H1 (cell line): ENCODE data around the gene SELENOO. TPM values are rescaled to one million over a fixed set of nuclear protein-coding genes. Genes with fewer than 3 reads are reported as not detected.

ENCODE experiments used
- CREB1 ChIP-seq: IDR thresholded peaks from 2 replicates; pipeline ENCODE4 v1.6.1; 2012; ENCODE audit warnings: inconsistent platforms
- EZH2 ChIP-seq: fragments of 200-600 bp; sonication (generic); IDR thresholded peaks from 2 replicates; pipeline ENCODE4 v1.7.1; 2012; ENCODE audit warnings: low read depth, mild to moderate bottlenecking, moderate library complexity, low read length, inconsistent platforms; ENCODE audit not compliant: severe bottlenecking
- FOSL1 ChIP-seq: IDR thresholded peaks from 2 replicates; pipeline ENCODE4 v1.6.1; 2011; ENCODE audit warnings: mild to moderate bottlenecking, low read depth, low read length, moderate library complexity; ENCODE audit not compliant: insufficient read depth
- JUND ChIP-seq: IDR thresholded peaks from 2 replicates; pipeline ENCODE4 v1.6.1; 2011; ENCODE audit warnings: mild to moderate bottlenecking, improper control_type of control experiment, low read length
- RXRA ChIP-seq: IDR thresholded peaks from 2 replicates; pipeline ENCODE4 v1.6.1; 2011; ENCODE audit warnings: low read depth, mild to moderate bottlenecking, low read length, moderate library complexity; ENCODE audit not compliant: insufficient read depth
- SP1 ChIP-seq: IDR thresholded peaks from 2 replicates; pipeline ENCODE4 v1.6.1; 2011; ENCODE audit warnings: low read depth, low read length
- polyA plus RNA-seq, 7 experiments: library from polyadenylated mRNA; depleted of rRNA in 3 of 7; stranded (reverse) in 5 of 7; unstranded in 2 of 7; fragments of >200 nt in 5 of 7; fragments of 200-250 nt in 2 of 7; gene quantifications; 1 replicate in 5 of 7; 2 replicates in 1 of 7; 4 replicates in 1 of 7; pipeline versions ENCODE4 v1.2.1 to v1.2.3, GENCODE V29; 2011 to 2013; ENCODE audit warnings: missing spikeins in 2 of 7, mixed read lengths in 2 of 7
- total RNA-seq: library from RNA; stranded (reverse); fragmentation: NEBNext Ultra II Directional; extraction: Animal tissue kit (Norgen Biotek cat#: 25700); gene quantifications from 2 replicates; pipeline ENCODE4 v1.2.1, GENCODE V29; 2021
- TF ChIP-seq, protein P1 (sequence below): IDR thresholded peaks from 2 replicates; pipeline ENCODE4 v1.6.1; 2011; ENCODE audit warnings: low read length, improper control_type of control experiment

Gene SELENOO
- total and polyA plus RNA-seq, 2 of the 8 experiments (the other 6 are each of a cell fraction or from before 2014, with no cell fraction given): 18.6 to 25.1 TPM

DNA sequence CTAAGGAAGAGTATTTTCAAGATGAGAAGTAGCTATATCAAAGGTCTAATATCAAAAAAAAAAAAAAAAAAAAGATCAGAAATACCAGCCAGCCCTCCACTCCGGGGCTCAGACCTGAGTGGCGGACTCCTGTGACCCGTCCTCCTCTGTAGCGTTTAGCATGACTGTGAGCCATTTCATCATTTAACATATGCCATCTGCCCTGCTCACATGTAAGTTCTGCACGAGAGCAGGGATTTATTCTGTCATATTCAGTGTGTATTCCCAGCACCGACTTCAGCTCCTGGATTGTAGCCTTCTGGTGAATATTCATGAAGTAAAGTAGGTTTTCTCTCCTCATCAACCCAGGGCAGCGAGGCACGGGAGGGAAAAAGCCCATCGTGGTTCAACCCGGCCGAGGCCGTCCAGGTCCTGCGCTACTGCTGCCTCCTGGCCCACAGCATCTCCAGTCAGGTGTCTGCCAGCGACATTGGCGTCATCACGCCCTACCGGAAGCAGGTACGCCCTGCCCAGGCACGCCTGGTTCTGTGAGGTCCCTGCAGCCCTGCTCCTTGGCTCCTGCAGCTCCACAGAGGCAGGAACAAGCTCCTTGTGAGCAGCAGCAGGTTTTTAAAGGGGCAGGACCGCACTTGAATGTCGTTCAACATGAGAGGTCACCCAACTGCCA is 43.0 kb upstream of the SELENOO start (continued):
- TF ChIP-seq FOSL1: no peak
- no peak for TF ChIP-seq RXRA
- TF ChIP-seq SP1: no peak
- TF ChIP-seq JUND: no peak
- no peak for TF ChIP-seq CREB1
- TF ChIP-seq, protein P1, sequence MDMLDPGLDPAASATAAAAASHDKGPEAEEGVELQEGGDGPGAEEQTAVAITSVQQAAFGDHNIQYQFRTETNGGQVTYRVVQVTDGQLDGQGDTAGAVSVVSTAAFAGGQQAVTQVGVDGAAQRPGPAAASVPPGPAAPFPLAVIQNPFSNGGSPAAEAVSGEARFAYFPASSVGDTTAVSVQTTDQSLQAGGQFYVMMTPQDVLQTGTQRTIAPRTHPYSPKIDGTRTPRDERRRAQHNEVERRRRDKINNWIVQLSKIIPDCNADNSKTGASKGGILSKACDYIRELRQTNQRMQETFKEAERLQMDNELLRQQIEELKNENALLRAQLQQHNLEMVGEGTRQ: no peak
- TF ChIP-seq EZH2: no peak
